ENCODE results near the gene GGT6. TPM values are rescaled to one million over a fixed set of nuclear protein-coding genes. Genes with fewer than 3 reads are reported as not detected.

The GGT6 gene
- polyA plus RNA-seq, 3 donors = not detected

- peaks cover 15% of the 10 kb centered on the region for H3K4me1 Mint-ChIP-seq
- Histone ChIP-seq H3K4me2 (replicated peaks; ENCODE audit: extremely low read depth, low read length, poor library complexity, severe bottlenecking) (no peak overlapping the region), H3K4me1 (ENCODE audit: control insufficient read depth in 1 of 2, insufficient read depth in 2 of 2, low read length in 2 of 2) (peaks cover 7 to 9% of the 10 kb centered on the region in 2 donors), H3K4me3 (replicated peaks in 1 of 3; ENCODE audit: low read depth in 2 of 3, low read length in 3 of 3) (no peak overlapping the region), H3K79me2 (ENCODE audit: insufficient read depth, low read length) (no peaks in the 10 kb centered on the region), H3K9me3 (replicated peaks in 1 of 2; ENCODE audit: control insufficient read depth in 1 of 2, insufficient read depth in 1 of 2, low read length in 2 of 2) (no peaks in the 10 kb centered on the region), H3K27me3 (ENCODE audit: control insufficient read depth in 2 of 2, insufficient read depth in 2 of 2, low read length in 2 of 2) (no peaks in the 10 kb centered on the region), H4K20me1 (ENCODE audit: insufficient read depth, low read length) (no peaks in the 10 kb centered on the region), H2AFZ (ENCODE audit: insufficient read depth, low read depth, low read length, poor library complexity, severe bottlenecking) (no peak overlapping the region), H3K36me3 (replicated peaks in 1 of 2; ENCODE audit: control insufficient read depth in 1 of 2, insufficient read depth in 2 of 2, low read length in 2 of 2) (no peaks in the 10 kb centered on the region), H3K27ac (ENCODE audit: low read depth in 1 of 2, low read length in 2 of 2) (no peak overlapping the region), H3K9ac (ENCODE audit: insufficient read depth, low read length, poor library complexity, severe bottlenecking) (no peak overlapping the region)
- TF ChIP-seq CTCF (IDR thresholded peaks at IDR 0.05) = no peak
- peaks cover 7 to 15% (median 13%) of the 10 kb centered on the region in 3 donors for H3K27me3 Mint-ChIP-seq (ENCODE audit: low read depth in 3 of 3)
- H3K27ac Mint-ChIP-seq = peak overlapping the region in 2 of 7 donors; percentile 41 to 61
- 91% methylated on average over 8 of the region's 13 CpGs for WGBS (ENCODE audit: insufficient coverage)
- H3K36me3 Mint-ChIP-seq = no peaks in the 10 kb centered on the region
- DNase-seq = no peak
- H3K9me3 Mint-ChIP-seq = no peaks in the 10 kb centered on the region
- H3K4me3 Mint-ChIP-seq = no peak overlapping the region
- intact Hi-C loops (cut with micrococcal nuclease) = no loop called here
Observed at GRCh38 chr17:4529533-4530152, 30.7 kb downstream of the GGT6 start.

DNA sequence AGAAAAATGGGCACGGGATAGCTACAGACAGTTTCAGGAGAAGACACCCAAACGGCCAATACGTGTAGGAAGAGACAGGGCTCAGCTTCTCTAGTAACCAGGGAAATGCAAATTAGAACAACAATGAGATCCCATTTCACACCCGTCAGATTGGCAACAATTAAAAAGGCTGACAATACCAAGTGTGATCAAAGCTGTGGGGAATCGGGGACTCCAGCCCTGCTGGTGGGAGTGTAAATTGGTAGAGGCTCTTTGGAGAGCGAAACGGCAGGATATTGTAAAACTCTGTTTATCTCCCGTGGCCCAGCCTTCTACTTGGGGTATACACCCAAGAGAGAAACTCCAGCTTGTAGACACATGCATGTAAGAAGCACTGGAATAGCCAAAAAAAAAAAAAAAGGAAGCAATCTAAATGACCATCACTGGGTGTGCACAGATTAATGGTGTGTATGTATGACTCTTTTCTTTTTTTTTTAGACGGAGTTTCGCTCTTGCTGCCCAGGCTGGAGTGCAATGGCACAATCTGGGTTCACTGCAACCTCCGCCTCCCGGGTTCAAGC, 32.7 kb downstream of the GGT6 start:
- no peaks in the 10 kb centered on the region for H3K36me3 Mint-ChIP-seq
- no peak overlapping the region for H3K9ac ChIP-seq (ENCODE audit: insufficient read depth, low read length, poor library complexity, severe bottlenecking)
- no peak overlapping the region for H3K4me3 ChIP-seq (replicated peaks in 1 of 3; ENCODE audit: low read depth in 2 of 3, low read length in 3 of 3)
- peaks cover 12% of the 10 kb centered on the region for H3K4me1 Mint-ChIP-seq
- H3K27ac Mint-ChIP-seq = no peak overlapping the region
- no peaks in the 10 kb centered on the region for H3K36me3 ChIP-seq (replicated peaks in 1 of 2; ENCODE audit: control insufficient read depth in 1 of 2, insufficient read depth in 2 of 2, low read length in 2 of 2)
- no peak overlapping the region for H2AFZ ChIP-seq (ENCODE audit: insufficient read depth, low read depth, low read length, poor library complexity, severe bottlenecking)
- intact Hi-C loops (cut with micrococcal nuclease) = no loop called here
- H3K4me2 ChIP-seq (replicated peaks; ENCODE audit: extremely low read depth, low read length, poor library complexity, severe bottlenecking) = no peak overlapping the region
- H3K4me1 ChIP-seq (ENCODE audit: control insufficient read depth in 1 of 2, insufficient read depth in 2 of 2, low read length in 2 of 2) = peaks cover 7 to 9% of the 10 kb centered on the region in 2 donors
- no peaks in the 10 kb centered on the region for H3K27me3 ChIP-seq (ENCODE audit: control insufficient read depth in 2 of 2, insufficient read depth in 2 of 2, low read length in 2 of 2)
- H3K9me3 ChIP-seq (replicated peaks in 1 of 2; ENCODE audit: control insufficient read depth in 1 of 2, insufficient read depth in 1 of 2, low read length in 2 of 2) = no peaks in the 10 kb centered on the region
- H3K4me3 Mint-ChIP-seq = no peak overlapping the region
- H3K79me2 ChIP-seq (ENCODE audit: insufficient read depth, low read length) = no peaks in the 10 kb centered on the region
- H3K9me3 Mint-ChIP-seq = no peaks in the 10 kb centered on the region
- 90% methylated on average over 7 of the region's 12 CpGs for WGBS (ENCODE audit: insufficient coverage)
- no peak for DNase-seq
- no peaks in the 10 kb centered on the region for H4K20me1 ChIP-seq (ENCODE audit: insufficient read depth, low read length)
- TF ChIP-seq CTCF (IDR thresholded peaks at IDR 0.05) = no peak
- H3K27me3 Mint-ChIP-seq (ENCODE audit: low read depth in 3 of 3) = peaks cover 2 to 12% (median 9%) of the 10 kb centered on the region in 3 donors
- H3K27ac ChIP-seq (ENCODE audit: low read depth in 1 of 2, low read length in 2 of 2) = no peak overlapping the region

Data from CD14-positive monocyte (primary cell).